Prostate gland (tissue), 2 donors: Measurements from ENCODE around the gene TMEM134.

Source experiments
- POLR2A ChIP-seq: fragments of 450-650 bp; IDR thresholded peaks from one replicate; pipeline ENCODE4 v1.6.1; 2016; ENCODE audit warnings: antibody characterized with exemption, mild to moderate bottlenecking
- TF ChIP-seq, protein P1 (sequence below), 4 experiments: fragments of 200-600 bp in 2 of 4; fragments of 450-650 bp in 2 of 4; sonication (generic) in 2 of 4; IDR thresholded peaks; 1 replicate in 3 of 4; 2 replicates in 1 of 4; pipeline ENCODE4 v1.5.1; 2016 to 2019; ENCODE audit warnings: antibody characterized with exemption in 4 of 4, mild to moderate bottlenecking in 2 of 4, moderate library complexity in 2 of 4

DNA sequence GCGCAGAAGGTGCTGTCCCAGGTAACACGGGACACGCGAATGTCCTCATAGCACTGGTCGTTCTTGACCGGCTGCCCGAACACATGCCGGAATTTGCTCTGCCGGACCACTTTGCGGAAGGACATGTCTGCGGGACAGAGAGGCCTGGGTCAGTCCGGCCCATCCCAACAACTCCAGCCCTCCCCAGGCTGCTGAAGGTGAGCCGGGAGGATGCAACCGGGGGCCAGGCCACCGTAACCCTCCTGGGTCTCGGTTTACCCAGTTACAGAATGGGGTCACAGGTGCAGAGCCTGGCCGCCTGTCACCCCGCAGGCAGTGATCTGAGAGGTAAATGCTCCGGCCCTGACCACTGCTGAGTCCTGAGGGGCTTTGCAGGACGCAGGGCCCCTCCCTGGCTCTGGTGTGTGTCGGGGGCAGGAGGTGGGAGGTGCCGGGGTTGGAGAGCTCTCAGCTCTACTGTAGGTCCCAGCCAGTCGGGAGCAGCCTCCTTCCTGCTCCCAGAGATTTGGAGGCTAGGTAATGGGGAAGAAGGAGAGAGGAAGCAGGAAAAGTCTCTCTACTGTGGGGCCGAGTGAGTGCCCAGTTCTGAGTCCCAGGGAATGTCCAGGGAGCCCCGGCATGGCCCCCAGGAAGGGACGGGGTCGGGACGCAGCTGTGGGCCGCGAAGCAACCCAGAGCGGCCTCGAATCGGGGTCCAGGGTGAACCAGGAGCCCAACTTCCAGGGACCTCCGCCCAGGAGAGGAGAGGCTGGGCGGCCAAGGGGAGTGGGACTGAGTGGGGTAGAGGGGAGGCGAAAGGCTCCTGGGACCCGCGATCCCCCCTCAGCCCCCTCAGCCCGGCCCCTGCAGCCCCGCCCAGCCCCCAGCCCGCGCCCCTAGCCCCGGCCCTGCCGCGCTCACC lies 26.3 kb downstream of the TMEM134 start:
- TF ChIP-seq, protein P1, sequence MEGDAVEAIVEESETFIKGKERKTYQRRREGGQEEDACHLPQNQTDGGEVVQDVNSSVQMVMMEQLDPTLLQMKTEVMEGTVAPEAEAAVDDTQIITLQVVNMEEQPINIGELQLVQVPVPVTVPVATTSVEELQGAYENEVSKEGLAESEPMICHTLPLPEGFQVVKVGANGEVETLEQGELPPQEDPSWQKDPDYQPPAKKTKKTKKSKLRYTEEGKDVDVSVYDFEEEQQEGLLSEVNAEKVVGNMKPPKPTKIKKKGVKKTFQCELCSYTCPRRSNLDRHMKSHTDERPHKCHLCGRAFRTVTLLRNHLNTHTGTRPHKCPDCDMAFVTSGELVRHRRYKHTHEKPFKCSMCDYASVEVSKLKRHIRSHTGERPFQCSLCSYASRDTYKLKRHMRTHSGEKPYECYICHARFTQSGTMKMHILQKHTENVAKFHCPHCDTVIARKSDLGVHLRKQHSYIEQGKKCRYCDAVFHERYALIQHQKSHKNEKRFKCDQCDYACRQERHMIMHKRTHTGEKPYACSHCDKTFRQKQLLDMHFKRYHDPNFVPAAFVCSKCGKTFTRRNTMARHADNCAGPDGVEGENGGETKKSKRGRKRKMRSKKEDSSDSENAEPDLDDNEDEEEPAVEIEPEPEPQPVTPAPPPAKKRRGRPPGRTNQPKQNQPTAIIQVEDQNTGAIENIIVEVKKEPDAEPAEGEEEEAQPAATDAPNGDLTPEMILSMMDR (IDR thresholded peaks at IDR 0.05), result no peak
- no peak for TF ChIP-seq POLR2A
